Trophoblast cell (in vitro differentiated cells and primary cell): ENCODE measurements around the gene SMIM1.

Experiments
- DNase-seq, 2 donors: peaks; one replicate each; pipeline ENCODE4 v3.0.0-alpha.2; 2016
- H2AFZ ChIP-seq: 2 replicates; pipeline ENCODE4 v1.6.1; 2013; ENCODE audit warnings: low read length, moderate library complexity, mild to moderate bottlenecking; ENCODE audit not compliant: insufficient read depth, poor library complexity
- H2AK5ac ChIP-seq: 2 replicates; pipeline ENCODE4 v1.6.1; 2013; ENCODE audit warnings: mild to moderate bottlenecking, low read length
- H2BK120ac ChIP-seq: 2 replicates; pipeline ENCODE4 v1.6.1; 2013; ENCODE audit warnings: low read length, mild to moderate bottlenecking, moderate library complexity; ENCODE audit not compliant: insufficient read depth, poor library complexity
- H2BK12ac ChIP-seq: 2 replicates; pipeline ENCODE4 v1.6.1; 2013; ENCODE audit warnings: mild to moderate bottlenecking, low read length, moderate library complexity
- H2BK5ac ChIP-seq: 2 replicates; pipeline ENCODE4 v1.6.1; 2013; ENCODE audit warnings: low read length, low read depth, moderate library complexity, mild to moderate bottlenecking; ENCODE audit not compliant: poor library complexity
- H3K14ac ChIP-seq: 2 replicates; pipeline ENCODE4 v1.6.1; 2013; ENCODE audit warnings: mild to moderate bottlenecking, low read length
- H3K18ac ChIP-seq: 2 replicates; pipeline ENCODE4 v1.6.1; 2013; ENCODE audit warnings: mild to moderate bottlenecking, low read length
- H3K23ac ChIP-seq: 2 replicates; pipeline ENCODE4 v1.6.1; 2013; ENCODE audit warnings: low read length
- H3K27ac ChIP-seq: 2 replicates; pipeline ENCODE4 v1.5.1; 2013; ENCODE audit warnings: low read depth, mild to moderate bottlenecking, inconsistent platforms, low read length, moderate library complexity
- H3K27me3 ChIP-seq: 2 replicates; pipeline ENCODE4 v1.6.1; 2013; ENCODE audit warnings: inconsistent platforms, mild to moderate bottlenecking, low read length, moderate library complexity; ENCODE audit not compliant: insufficient read depth
- H3K36me3 ChIP-seq, 2 experiments: 1 replicate in 1 of 2; 2 replicates in 1 of 2; pipeline ENCODE4 v1.6.1; 2013; ENCODE audit warnings: low read length in 2 of 2, mild to moderate bottlenecking in 2 of 2, moderate library complexity in 1 of 2; ENCODE audit not compliant: insufficient read depth in 2 of 2, control insufficient read depth in 1 of 2
- H3K4ac ChIP-seq: 2 replicates; pipeline ENCODE4 v1.6.1; 2013; ENCODE audit warnings: low read depth, mild to moderate bottlenecking, low read length, moderate library complexity
- H3K4me1 ChIP-seq, 2 experiments: 1 replicate in 1 of 2; 2 replicates in 1 of 2; pipeline ENCODE4 v1.6.1; 2013; ENCODE audit warnings: low read length in 2 of 2, mild to moderate bottlenecking in 2 of 2, moderate library complexity in 1 of 2; ENCODE audit not compliant: insufficient read depth in 2 of 2, control insufficient read depth in 1 of 2
- H3K4me2 ChIP-seq: 2 replicates; pipeline ENCODE4 v1.6.1; 2013; ENCODE audit warnings: inconsistent platforms, mild to moderate bottlenecking, low read length, moderate library complexity
- H3K4me3 ChIP-seq: 2 replicates; pipeline ENCODE4 v1.5.1; 2013; ENCODE audit warnings: mild to moderate bottlenecking, low read depth, low read length, inconsistent platforms
- H3K79me1 ChIP-seq: one replicate; pipeline ENCODE4 v1.6.1; 2013; ENCODE audit warnings: low read length
- H3K79me2 ChIP-seq: 2 replicates; pipeline ENCODE4 v1.6.1; 2013; ENCODE audit warnings: low read length, mild to moderate bottlenecking; ENCODE audit not compliant: control insufficient read depth, insufficient read depth, poor library complexity
- H3K9ac ChIP-seq: 2 replicates; pipeline ENCODE4 v1.6.1; 2013; ENCODE audit warnings: mild to moderate bottlenecking, low read length
- H3K9me3 ChIP-seq: 2 replicates; pipeline ENCODE4 v1.6.1; 2013; ENCODE audit warnings: low read depth, mild to moderate bottlenecking, control low read depth, inconsistent platforms, low read length; ENCODE audit not compliant: insufficient read depth
- H4K12ac ChIP-seq: 2 replicates; pipeline ENCODE4 v1.6.1; 2013; ENCODE audit warnings: low read depth, mild to moderate bottlenecking, low read length, moderate library complexity
- H4K8ac ChIP-seq: 2 replicates; pipeline ENCODE4 v1.6.1; 2013; ENCODE audit warnings: low read depth, mild to moderate bottlenecking, low read length, moderate library complexity
- H4K91ac ChIP-seq: one replicate; pipeline ENCODE4 v1.6.1; 2013; ENCODE audit warnings: low read depth, mild to moderate bottlenecking, low read length, moderate library complexity
- WGBS: extraction: QIAGEN DNeasy Blood & Tissue Kit; methylation state at CpG from one replicate; pipeline ENCODE4 v1.1.7; 2013; ENCODE audit warnings: missing lambda C conversion rate; ENCODE audit not compliant: insufficient read length, insufficient coverage; ENCODE audit errors: extremely low coverage; 5-methylcytosine and 5-hydroxymethylcytosine counted together

Gene SMIM1

DNA sequence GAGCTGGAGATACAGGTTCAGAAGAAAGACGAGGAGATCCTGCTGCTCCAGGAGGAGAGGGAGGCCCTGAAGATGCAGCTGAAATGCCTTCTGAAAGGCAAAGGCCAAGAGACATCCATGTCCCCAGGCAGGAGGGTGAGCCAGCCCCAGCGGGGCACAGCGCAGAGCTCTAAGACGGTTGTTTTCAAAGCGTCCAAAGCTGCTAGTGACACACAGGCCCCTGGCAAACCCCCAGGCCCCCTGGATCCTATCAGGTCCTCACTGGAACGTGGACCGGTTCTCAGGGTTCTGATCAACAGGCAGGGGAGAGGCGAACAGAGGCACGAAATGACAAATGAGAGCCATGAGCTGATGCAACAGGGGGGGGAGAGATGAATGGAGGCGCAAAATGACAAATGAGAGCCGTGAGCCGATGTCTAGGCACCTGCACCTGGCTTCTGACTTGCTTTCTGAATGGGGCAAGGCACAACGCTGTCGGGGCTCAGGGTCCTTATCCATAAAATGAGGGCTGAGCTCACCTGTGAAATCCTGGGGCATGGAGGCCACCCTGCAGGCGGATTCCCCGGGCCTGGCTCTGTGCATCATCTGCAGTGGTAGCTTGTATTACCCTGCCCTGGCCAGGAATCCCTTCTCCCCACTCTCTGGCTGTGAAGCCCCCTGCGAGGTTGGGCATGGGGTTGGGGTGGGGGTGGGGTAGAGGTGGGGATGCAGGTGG is 11.1 kb upstream of the SMIM1 start:
- WGBS = no CpG with 5 or more reads among the region's 17 CpGs
- Histone ChIP-seq H3K36me3 (no peaks in the 10 kb centered on the region), H4K12ac (no peak overlapping the region), H3K4ac (no peak overlapping the region), H2BK12ac (no peak overlapping the region), H2AFZ (no peak overlapping the region), H3K9me3 (peaks cover 4% of the 10 kb centered on the region), H2BK120ac (no peak overlapping the region), H3K27ac (no peak overlapping the region), H3K23ac (no peak overlapping the region), H4K8ac (no peak overlapping the region), H4K91ac (no peak overlapping the region), H3K79me1 (no peaks in the 10 kb centered on the region), H3K9ac (no peak overlapping the region), H3K4me1 (no peaks in the 10 kb centered on the region), H3K14ac (no peak overlapping the region), H2BK5ac (no peak overlapping the region), H3K18ac (no peak overlapping the region), H3K4me3 (no peak overlapping the region), H3K79me2 (no peaks in the 10 kb centered on the region), H3K4me2 (no peak overlapping the region), H3K27me3 (no peaks in the 10 kb centered on the region), H2AK5ac (no peak overlapping the region)
- DNase-seq = no peak

DNA sequence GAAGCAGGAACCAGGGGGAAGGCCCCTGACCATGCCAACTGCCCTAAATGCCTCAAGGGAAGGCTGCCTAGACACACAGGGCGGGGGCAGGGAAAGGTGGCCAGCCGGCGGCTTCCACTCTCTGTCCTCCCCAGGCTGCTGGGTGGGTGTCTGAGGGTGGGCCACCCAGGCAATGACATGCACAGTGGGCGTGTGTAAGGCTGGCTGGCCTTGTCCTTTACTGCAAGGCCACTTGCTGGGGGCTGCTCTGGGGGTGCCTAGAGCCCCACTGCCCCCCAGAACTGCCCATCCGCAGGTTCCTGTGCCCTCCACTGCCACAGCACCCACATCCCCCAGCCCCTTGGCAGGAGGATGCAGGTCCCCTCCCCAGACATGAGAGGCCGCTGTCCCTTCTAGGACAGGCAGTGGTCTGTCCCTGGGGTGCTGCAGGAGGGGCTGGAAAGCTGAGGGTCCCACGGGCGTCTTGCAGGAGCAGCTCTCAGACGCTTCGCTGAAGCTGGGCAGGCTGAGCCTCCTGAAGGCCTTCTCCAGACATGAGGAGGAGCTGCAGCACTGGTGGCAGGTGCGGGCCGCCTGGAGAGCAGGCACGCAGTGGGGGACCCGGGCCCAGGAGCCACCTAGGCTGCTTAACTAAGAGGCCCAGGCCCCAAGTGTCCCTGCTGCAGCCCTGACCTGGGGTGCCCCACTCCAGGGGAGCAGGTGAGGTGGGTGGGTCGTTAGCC is 10.2 kb upstream of the SMIM1 start:
- no peak for DNase-seq
- H2AK5ac ChIP-seq = no peak overlapping the region
- H2AFZ ChIP-seq = no peak overlapping the region
- no peak overlapping the region for H4K12ac ChIP-seq
- peaks cover 4% of the 10 kb centered on the region for H3K9me3 ChIP-seq
- WGBS = no CpG with 5 or more reads among the region's 15 CpGs
- no peaks in the 10 kb centered on the region for H3K36me3 ChIP-seq
- H3K4ac ChIP-seq = no peak overlapping the region
- H2BK120ac ChIP-seq = no peak overlapping the region
- no peak overlapping the region for H3K18ac ChIP-seq
- no peaks in the 10 kb centered on the region for H3K79me1 ChIP-seq
- no peak overlapping the region for H2BK5ac ChIP-seq
- no peak overlapping the region for H4K91ac ChIP-seq
- H3K27me3 ChIP-seq = no peaks in the 10 kb centered on the region
- H4K8ac ChIP-seq = no peak overlapping the region
- no peak overlapping the region for H3K9ac ChIP-seq
- no peak overlapping the region for H2BK12ac ChIP-seq
- H3K4me2 ChIP-seq = no peak overlapping the region
- H3K4me3 ChIP-seq = no peak overlapping the region
- H3K27ac ChIP-seq = no peak overlapping the region
- no peaks in the 10 kb centered on the region for H3K4me1 ChIP-seq
- H3K79me2 ChIP-seq = no peaks in the 10 kb centered on the region
- H3K23ac ChIP-seq = no peak overlapping the region
- no peak overlapping the region for H3K14ac ChIP-seq

DNA sequence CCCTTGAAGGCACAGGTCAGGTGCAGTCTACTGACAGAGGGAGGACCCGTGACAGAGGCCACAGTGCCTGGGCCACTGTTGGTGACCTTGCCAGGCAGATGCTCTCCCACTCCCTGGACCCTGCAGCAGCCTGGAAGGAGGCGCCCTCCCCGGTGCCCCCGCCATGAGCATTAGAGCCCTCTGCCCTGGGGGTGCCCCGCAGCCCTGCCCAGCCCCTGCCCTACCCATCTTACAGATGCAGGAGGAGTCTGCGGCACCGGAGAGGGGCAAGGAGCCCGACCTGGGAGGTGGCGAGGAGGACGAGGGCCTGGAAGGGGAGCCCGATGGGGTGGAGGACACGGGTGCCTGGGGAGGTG is 9.7 kb upstream of the SMIM1 start:
- H2BK120ac ChIP-seq = no peak overlapping the region
- H3K79me2 ChIP-seq = no peaks in the 10 kb centered on the region
- H3K4me2 ChIP-seq = no peak overlapping the region
- H3K18ac ChIP-seq = no peak overlapping the region
- H3K23ac ChIP-seq = no peak overlapping the region
- no peak overlapping the region for H3K4ac ChIP-seq
- no peak for DNase-seq
- no peak overlapping the region for H2BK5ac ChIP-seq
- no peaks in the 10 kb centered on the region for H3K79me1 ChIP-seq
- WGBS = no CpG with 5 or more reads among the region's 12 CpGs
- H3K36me3 ChIP-seq = no peaks in the 10 kb centered on the region
- no peak overlapping the region for H3K27ac ChIP-seq
- H3K9me3 ChIP-seq = peaks cover 4% of the 10 kb centered on the region
- H4K91ac ChIP-seq = no peak overlapping the region
- no peaks in the 10 kb centered on the region for H3K27me3 ChIP-seq
- no peak overlapping the region for H2AFZ ChIP-seq
- H4K12ac ChIP-seq = no peak overlapping the region
- H2AK5ac ChIP-seq = no peak overlapping the region
- no peak overlapping the region for H3K9ac ChIP-seq
- H3K4me1 ChIP-seq = no peaks in the 10 kb centered on the region
- H4K8ac ChIP-seq = no peak overlapping the region
- no peak overlapping the region for H2BK12ac ChIP-seq
- no peak overlapping the region for H3K4me3 ChIP-seq
- H3K14ac ChIP-seq = no peak overlapping the region

DNA sequence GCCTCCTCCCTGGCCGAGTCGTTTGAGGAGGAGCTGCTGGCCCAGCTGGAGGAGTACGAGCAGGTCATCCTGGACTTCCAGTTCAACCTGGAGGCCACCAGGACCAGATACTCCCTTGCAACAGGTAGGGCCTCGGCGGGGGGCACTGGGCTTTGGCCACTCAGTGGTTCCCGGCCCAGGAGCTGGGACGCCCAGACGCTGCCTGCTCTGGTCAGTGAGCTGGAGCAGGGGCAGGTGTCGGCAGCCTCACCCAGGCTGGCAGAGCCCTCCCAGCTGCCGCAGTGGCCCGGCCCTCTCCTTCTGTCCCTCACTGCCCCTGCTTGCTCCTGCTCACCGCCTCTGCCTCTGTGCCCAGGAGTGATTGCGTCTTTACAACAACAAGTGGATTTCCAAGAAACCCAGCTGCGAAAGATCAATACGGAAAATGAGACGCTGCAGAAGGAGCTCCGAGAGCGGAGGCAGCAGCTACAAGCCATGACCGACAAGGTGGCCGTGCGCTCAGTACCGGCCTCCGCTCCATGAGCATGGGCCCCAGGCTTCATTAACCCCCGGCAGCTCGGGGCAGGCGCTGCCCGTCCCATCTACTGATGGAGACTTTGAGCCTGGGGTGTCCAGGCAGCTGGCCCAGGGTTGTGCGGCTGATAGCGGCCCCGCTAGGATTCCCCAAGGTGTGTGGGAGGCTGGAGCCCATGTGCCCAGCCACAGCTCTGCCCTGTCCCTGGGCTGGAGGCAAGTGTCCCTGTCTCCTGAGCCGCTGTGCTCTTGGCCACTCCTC is 9.0 kb upstream of the SMIM1 start:
- Histone ChIP-seq H3K9ac (no peak overlapping the region), H3K4ac (no peak overlapping the region), H3K4me2 (no peak overlapping the region), H2AK5ac (no peak overlapping the region), H3K27ac (no peak overlapping the region), H4K91ac (no peak overlapping the region), H3K4me3 (no peak overlapping the region), H4K8ac (no peak overlapping the region), H2BK12ac (no peak overlapping the region), H3K4me1 (no peaks in the 10 kb centered on the region), H2BK120ac (no peak overlapping the region), H3K18ac (no peak overlapping the region), H3K79me2 (no peaks in the 10 kb centered on the region), H3K9me3 (peaks cover 4% of the 10 kb centered on the region), H3K23ac (no peak overlapping the region), H3K36me3 (no peaks in the 10 kb centered on the region), H3K79me1 (no peaks in the 10 kb centered on the region), H2AFZ (no peak overlapping the region), H4K12ac (no peak overlapping the region), H3K27me3 (no peaks in the 10 kb centered on the region), H2BK5ac (no peak overlapping the region), H3K14ac (no peak overlapping the region)
- no peak for DNase-seq
- no CpG with 5 or more reads among the region's 31 CpGs for WGBS
